Activated CD8-positive, alpha-beta T cell treated with anti-CD3 and anti-CD28 coated beads, Interleukin-2, amount 10 ng/mL, durations not matched to agents 7 days and 5 days (primary cell): ENCODE data around the gene GBX2. TPM values are rescaled to one million over a fixed set of nuclear protein-coding genes. Genes with fewer than 3 reads are reported as not detected.

Source experiments
- ATAC-seq: fragments of 150-1000 bp; cut with Tn5 transposase; one replicate; pipeline ENCODE4 v1.10.0; 2021; ENCODE audit warnings: moderate library complexity
- CTCF ChIA-PET: fragments of 350-600 bp; sonication (Branson Sonifier 250); formaldehyde crosslinking; loops from one replicate; lab custom pipeline; 2021; ENCODE audit warnings: antibody characterized with exemption; lab: Charles Lee
- POLR2A ChIA-PET: fragments of 350-600 bp; sonication (Branson Sonifier 250); formaldehyde crosslinking; loops from one replicate; lab custom pipeline; 2021; ENCODE audit warnings: antibody characterized with exemption; lab: Charles Lee
- DNase-seq: peaks from one replicate; pipeline ENCODE4 v3.0.0-alpha.2; 2020
- H3K27ac Mint-ChIP-seq: one replicate; pipeline ENCODE4 v1.8.0; 2021; ENCODE audit warnings: mild to moderate bottlenecking, mixed read lengths
- H3K27me3 Mint-ChIP-seq: one replicate; pipeline ENCODE4 v1.8.0; 2021; ENCODE audit warnings: low read depth, mixed read lengths
- H3K36me3 Mint-ChIP-seq: one replicate; pipeline ENCODE4 v1.8.0; 2021; ENCODE audit warnings: low read depth, mixed read lengths
- H3K4me1 Mint-ChIP-seq: one replicate; pipeline ENCODE4 v1.8.0; 2021; ENCODE audit warnings: low read depth, mixed read lengths
- H3K4me3 Mint-ChIP-seq: one replicate; pipeline ENCODE4 v1.8.0; 2021; ENCODE audit warnings: mild to moderate bottlenecking, mixed read lengths
- H3K9me3 Mint-ChIP-seq: one replicate; pipeline ENCODE4 v1.8.0; 2022; ENCODE audit warnings: mixed read lengths; ENCODE audit not compliant: insufficient read depth
- total RNA-seq, 2 experiments: library from RNA; stranded (reverse); gene quantifications; one replicate each; pipeline ENCODE4 v1.2.3, GENCODE V29; 2021

GBX2 gene
- total RNA-seq, 2 experiments from 2014 or later: not detected

GRCh38 chr2:236117401-236117800 is 50.8 kb downstream of the GBX2 start:
- POLR2A ChIA-PET: no interaction called here
- peaks cover 4% of the 10 kb centered on the region for H3K27me3 Mint-ChIP-seq
- H3K36me3 Mint-ChIP-seq: no peaks in the 10 kb centered on the region
- CTCF ChIA-PET: no interaction called here
- no peak overlapping the region for H3K4me3 Mint-ChIP-seq
- H3K9me3 Mint-ChIP-seq: no peaks in the 10 kb centered on the region
- no peaks in the 10 kb centered on the region for H3K4me1 Mint-ChIP-seq
- no peak overlapping the region for H3K27ac Mint-ChIP-seq
- no peak for DNase-seq
- ATAC-seq: no peak

Other genes with a start within 250 kb of the GBX2 start
- gene ASB18, start 96.0 kb upstream of the GBX2 start, total RNA-seq: not detected